HG03432 (cell line): ENCODE results near the gene ZNF775.
"Not testable (repeated sequence)": the region's sequence is repeated elsewhere in the genome, so short reads cannot be mapped to it uniquely, and the experiment has no call there.

ENCODE experiments used
- ATAC-seq: cut with Tn5 transposase; IDR thresholded peaks from one replicate; pipeline ENCODE4 v1.9.1; 2021; ENCODE audit warnings: mild to moderate bottlenecking, moderate library complexity; ENCODE audit not compliant: unreplicated experiment

The ZNF775 gene

GRCh38 chr7:150380463-150380862 is 1.3 kb downstream of the ZNF775 start:
- ATAC-seq, result peak; percentile 6

GRCh38 chr7:150381096-150381495 is 2.0 kb downstream of the ZNF775 start:
- no peak for ATAC-seq

GRCh38 chr7:150381785-150382122 is 2.6 kb downstream of the ZNF775 start:
- ATAC-seq, result no peak

- ATAC-seq, result no peak
Measured at GRCh38 chr7:150382123-150382843, 3.2 kb downstream of the ZNF775 start.

- no peak for ATAC-seq
Measured at GRCh38 chr7:150382844-150383225, 3.7 kb downstream of the ZNF775 start.

GRCh38 chr7:150383710-150384397 is 4.7 kb downstream of the ZNF775 start:
- no peak for ATAC-seq

GRCh38 chr7:150384406-150385301 is 5.5 kb downstream of the ZNF775 start:
- ATAC-seq, result no peak

GRCh38 chr7:150385302-150385723 is 6.2 kb downstream of the ZNF775 start:
- no peak for ATAC-seq

- not testable (repeated sequence) for ATAC-seq
Measured at GRCh38 chr7:150385884-150386283, 6.8 kb downstream of the ZNF775 start.

- no peak for ATAC-seq
Measured at GRCh38 chr7:150388306-150388705, 9.2 kb downstream of the ZNF775 start.

- ATAC-seq, result no peak
Measured at GRCh38 chr7:150388709-150389531, 9.8 kb downstream of the ZNF775 start.

GRCh38 chr7:150389532-150389816 is 10.3 kb downstream of the ZNF775 start:
- ATAC-seq, result no peak

GRCh38 chr7:150390205-150390604 is 11.1 kb downstream of the ZNF775 start:
- ATAC-seq, result no peak

GRCh38 chr7:150393325-150393724 is 14.2 kb downstream of the ZNF775 start:
- no peak for ATAC-seq

GRCh38 chr7:150396426-150396825 is 17.3 kb downstream of the ZNF775 start:
- no peak for ATAC-seq

- ATAC-seq, result no peak
Measured at GRCh38 chr7:150396851-150397260, 17.7 kb downstream of the ZNF775 start.

GRCh38 chr7:150397346-150398107 is 18.4 kb downstream of the ZNF775 start:
- ATAC-seq, result no peak

GRCh38 chr7:150398108-150398964 is 19.2 kb downstream of the ZNF775 start:
- ATAC-seq, result no peak

GRCh38 chr7:150398965-150399320 is 19.8 kb downstream of the ZNF775 start:
- ATAC-seq, result no peak
